GM18867 (cell line): ENCODE data around the gene EFNA5.
"Not testable (repeated sequence)": the region's sequence is repeated elsewhere in the genome, so short reads cannot be mapped to it uniquely, and the experiment has no call there.

Experiments used
- ATAC-seq: cut with Tn5 transposase; IDR thresholded peaks from one replicate; pipeline ENCODE4 v1.9.1; 2021; ENCODE audit warnings: mild to moderate bottlenecking, moderate library complexity; ENCODE audit not compliant: unreplicated experiment

EFNA5 gene

DNA sequence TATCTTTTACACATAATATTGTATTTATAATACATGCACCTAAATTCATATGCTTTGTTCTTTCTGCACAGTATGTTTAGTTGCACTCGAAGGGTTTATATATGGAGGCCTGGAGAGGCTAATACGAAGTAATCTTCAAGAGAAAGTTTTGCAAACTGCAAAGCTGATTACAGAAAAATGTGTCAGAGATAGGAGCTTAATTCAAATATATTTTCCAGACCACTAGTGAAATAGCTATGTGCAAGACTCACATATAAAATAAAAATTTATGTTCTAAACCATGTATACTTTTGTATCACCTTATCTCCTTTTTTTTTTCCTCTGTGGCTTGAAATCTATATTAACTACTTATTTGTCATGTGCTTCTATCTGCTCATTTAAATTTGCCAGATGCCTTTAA, 313.8 kb downstream of the EFNA5 start:
- no peak for ATAC-seq

DNA sequence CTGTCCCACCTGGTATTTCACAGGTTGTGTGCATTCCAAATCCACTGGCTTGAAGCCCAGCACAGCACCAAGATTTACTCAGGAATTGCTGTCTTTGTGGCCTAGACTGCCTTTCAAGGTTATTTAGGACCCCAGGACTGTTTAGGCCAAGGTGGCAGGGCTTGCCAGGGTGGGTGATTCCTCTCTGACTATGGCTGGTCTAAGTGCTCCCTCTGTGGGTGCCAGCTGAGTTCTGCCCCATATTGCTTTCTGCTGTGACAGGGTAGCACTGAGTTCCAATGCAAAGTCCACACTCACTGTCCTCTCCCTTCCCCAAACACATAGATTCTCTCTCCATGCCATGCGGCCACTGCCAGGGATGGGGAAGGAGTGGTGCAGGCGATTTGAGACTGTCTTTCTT, 318.2 kb downstream of the EFNA5 start:
- no peak for ATAC-seq

DNA sequence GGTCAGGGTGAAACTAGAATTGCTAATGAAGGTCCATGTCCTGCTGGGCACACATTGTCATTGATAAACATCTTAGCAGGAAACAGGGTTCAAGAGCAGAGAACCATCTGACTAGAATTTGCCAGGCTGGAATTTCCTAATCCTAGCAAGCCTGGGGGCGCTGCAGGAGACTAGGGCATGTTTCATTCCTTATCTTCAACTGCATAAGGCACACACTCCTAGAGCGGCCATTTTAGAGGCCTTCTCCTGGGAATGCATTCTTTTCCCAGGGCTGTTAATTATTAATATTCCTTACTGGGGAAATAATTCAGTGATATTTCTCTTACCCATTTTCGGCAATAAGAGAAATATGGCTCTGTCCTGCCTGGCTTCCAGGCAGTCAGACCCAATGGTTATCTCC, 324.2 kb downstream of the EFNA5 start:
- ATAC-seq = not testable (repeated sequence)

DNA sequence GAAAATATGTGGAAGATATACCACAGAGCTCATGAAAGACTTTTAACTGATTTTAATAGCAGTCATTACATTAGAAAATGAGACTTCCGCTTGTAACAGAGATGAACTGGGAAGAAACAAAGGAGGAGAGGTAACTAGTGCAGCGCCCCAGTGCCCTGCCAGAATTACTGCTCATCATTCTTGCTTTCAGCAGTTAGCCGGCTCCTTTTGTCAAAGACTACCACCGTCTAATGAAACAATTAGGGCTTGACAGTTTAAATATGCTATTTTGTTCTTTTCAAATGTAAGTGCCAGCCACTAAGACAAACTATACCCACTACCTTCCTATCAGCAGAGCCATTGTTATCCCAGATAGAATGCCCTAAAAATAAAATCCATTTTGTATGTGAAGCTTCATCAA, 328.4 kb downstream of the EFNA5 start:
- no peak for ATAC-seq

DNA sequence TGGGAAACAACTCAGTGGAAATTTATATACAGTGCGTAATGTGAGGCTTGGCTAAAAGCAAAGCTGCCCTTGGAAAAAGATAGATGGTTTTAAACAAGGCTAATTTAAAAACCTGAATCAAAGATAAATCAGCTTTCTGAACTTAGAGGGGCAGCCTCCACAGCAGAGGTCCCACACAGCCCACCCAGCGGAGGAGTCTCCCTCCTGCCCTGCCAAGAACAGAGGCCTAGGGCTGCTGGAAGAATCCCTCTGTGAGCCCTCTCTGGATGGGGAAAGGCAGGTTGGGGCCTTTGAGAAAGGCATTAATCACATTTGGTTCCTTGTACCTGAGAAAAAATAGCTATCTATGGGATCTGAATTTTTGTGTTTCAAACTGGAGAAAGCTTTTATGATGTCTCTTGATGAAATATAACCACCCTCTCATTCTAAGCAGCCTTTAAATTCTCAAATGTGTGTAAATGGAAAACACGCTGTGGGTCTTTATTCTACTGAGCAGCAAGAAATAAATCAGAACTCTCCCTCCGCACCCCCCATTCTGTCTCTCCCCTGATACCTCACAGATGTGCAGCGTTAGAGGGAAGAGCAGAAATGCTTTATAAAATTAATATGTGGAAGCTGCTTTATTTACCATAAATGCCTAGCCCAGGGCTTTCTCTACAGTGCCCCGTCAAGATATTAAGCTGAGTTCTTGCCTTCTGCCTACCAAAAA, 329.2 kb downstream of the EFNA5 start:
- ATAC-seq = no peak

DNA sequence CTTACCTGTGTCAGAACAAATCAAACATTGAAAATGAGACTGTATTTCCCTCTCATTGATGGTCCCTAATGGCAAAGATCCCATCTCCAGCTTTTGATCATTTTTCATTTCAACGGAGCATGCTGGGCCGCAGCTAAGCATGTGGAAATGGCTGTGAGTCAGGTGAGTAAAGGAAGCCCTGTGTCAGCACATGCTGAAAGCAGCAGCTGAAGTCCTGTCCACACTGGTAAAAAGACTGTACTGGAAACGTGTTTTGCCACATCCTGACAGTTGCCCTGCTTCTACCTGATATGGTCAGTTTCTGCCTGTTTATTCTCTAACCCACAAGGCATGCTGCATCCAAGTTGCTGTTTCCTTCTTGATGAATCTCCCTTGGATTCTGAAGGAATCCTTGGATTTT, 330.1 kb downstream of the EFNA5 start:
- no peak for ATAC-seq

DNA sequence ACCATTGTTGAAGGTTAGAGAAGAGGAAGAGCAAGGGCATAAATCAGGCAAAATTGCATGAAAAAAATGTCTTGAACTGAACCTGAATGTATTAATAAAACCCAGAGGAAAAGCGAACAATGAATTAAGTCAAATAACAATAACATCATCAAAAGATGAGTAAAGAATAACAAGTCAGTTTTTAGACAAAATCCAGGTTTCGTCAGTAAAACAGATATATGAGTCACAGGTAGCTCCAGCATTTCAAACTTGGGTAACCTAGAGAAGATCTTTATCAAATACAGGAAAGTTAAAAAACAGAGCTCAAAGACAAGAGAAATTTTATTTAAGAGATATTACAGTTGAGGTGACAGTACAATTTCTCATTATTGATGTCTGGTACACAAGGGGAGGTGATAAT, 332.4 kb downstream of the EFNA5 start:
- no peak for ATAC-seq

DNA sequence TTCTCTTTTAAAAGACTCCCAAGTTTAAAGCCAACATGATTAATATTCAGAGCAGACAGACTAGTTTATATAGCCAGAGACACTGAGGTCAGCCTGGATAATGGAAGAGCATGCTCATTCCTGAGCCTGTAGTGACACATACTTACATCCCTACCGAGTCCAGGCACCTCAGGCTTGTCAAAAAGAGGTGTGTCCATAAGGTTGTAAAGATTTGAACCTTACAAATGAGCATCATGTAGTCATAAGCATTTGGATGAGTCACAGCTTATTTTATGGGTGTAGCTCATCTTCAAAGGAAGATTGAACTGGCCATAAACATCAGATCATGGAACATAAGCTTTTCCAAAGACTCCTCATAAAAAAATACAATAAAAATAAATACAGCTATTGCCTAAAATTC, 333.5 kb downstream of the EFNA5 start:
- no peak for ATAC-seq

DNA sequence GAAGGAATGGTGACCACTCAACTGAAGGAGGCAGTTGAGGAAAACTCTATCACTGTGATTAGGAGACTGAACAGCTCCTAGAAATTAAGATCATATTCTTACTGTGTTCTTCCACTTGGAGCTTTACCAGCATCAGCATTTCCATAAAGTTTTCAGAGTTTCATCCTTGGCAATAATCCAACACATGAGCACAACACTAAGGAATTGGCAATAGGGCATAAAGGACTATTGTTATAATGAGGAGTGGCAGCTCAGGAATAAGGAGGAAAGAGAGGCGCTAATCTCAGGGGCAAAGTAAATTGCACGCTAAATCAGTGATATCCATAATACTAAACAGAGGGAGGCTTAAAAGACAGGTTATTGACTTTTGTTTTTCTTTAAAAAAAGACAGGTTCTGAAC, 338.9 kb downstream of the EFNA5 start:
- ATAC-seq = no peak

DNA sequence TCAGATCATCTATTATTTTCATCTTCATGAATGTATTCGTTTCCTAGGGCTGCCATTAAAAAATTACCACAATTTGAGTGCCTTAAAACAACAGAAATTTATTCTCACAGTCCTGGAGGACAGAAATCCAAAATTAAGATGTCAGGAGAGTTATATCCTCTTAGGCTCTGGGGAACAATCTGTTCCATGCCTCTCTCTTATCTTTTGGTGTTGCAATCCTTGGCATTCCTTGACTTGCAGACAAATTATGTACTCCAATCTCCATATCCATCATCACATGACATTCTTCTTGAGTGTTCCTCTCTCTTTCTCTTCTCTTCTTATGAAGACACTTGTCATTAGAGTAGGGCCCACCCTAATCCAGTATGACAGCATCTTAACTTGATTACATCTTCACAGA, 339.4 kb downstream of the EFNA5 start:
- ATAC-seq = no peak

DNA sequence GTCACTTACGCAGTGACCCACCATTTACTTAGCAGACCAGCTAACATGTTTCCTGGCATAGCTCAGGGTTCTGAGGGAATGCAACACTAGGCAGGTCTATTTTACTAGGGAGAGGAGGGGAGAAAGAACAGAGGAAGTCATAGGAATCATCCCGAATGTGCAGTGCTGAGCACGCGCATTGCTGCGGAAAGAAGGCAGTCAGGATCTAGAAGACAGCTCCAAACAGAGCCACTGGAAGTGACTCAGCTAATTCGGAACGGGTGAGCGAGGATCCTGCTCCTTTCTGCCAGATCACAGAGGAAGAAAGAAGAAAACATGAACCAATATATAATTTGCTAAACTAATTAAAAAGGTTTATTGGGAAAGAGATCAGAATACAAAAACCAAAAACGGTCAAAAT, 339.8 kb downstream of the EFNA5 start:
- ATAC-seq = no peak

DNA sequence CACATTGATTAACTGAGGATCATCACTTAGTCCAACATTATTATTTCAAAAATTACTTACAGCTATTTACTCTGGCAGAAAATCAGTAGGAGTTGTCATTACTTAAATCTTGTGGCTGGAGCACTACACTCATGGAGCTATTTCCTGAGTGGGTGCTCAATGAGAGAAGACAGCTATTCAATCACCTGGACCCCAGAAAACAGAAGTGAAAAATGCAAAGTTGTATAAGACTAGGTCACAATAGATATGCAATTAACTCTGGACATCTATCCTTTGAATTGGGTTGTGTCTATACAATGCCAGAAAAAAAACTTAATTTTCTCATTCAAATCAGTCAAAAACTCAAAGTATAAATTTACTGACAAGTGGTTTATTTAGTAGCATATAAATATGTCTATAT, 340.9 kb downstream of the EFNA5 start:
- no peak for ATAC-seq
